Testis (tissue), 3 donors: ENCODE results near the gene SLC25A21. TPM values are rescaled to one million over a fixed set of nuclear protein-coding genes. Genes with fewer than 3 reads are reported as not detected.
"Not testable (repeated sequence)": the region's sequence is repeated elsewhere in the genome, so short reads cannot be mapped to it uniquely, and the experiment has no call there.

Experiments
- DNase-seq: peaks from one replicate; pipeline ENCODE4 v3.0.0-alpha.2; 2019
- H3K27ac ChIP-seq, 2 donors: fragments of 200-600 bp; sonication (generic); one replicate each; pipeline ENCODE4 v1.5.1; 2019
- H3K27me3 ChIP-seq: fragments of 200-600 bp; sonication (generic); one replicate; pipeline ENCODE4 v1.5.1; 2019
- H3K36me3 ChIP-seq: fragments of 200-600 bp; sonication (generic); one replicate; pipeline ENCODE4 v1.5.1; 2017; ENCODE audit warnings: low read depth; ENCODE audit errors: missing control alignments
- H3K4me1 ChIP-seq: fragments of 200-600 bp; sonication (generic); one replicate; pipeline ENCODE4 v1.5.1; 2019
- H3K4me3 ChIP-seq, 2 donors: fragments of 200-600 bp; sonication (generic); one replicate each; pipeline ENCODE4 v1.5.1; 2017 to 2019
- H3K9me3 ChIP-seq: fragments of 200-600 bp; sonication (generic); one replicate; pipeline ENCODE4 v1.5.1; 2017
- CTCF ChIP-seq, 3 experiments: fragments of 450-650 bp in 2 of 3; fragments of 200-600 bp in 1 of 3; sonication (generic) in 1 of 3; IDR thresholded peaks; one replicate each; pipeline ENCODE4 v1.5.1; 2016 to 2019; ENCODE audit warnings: antibody characterized with exemption in 3 of 3, mild to moderate bottlenecking in 2 of 3, moderate library complexity in 1 of 3
- POLR2A ChIP-seq: fragments of 450-650 bp; IDR thresholded peaks from one replicate; pipeline ENCODE4 v1.6.1; 2017; ENCODE audit warnings: antibody characterized with exemption, mild to moderate bottlenecking, moderate library complexity
- WGBS, 2 donors: methylation state at CpG; one replicate each; pipeline ENCODE4 v1.1.5; 2018; 5-methylcytosine and 5-hydroxymethylcytosine counted together
- intact Hi-C: fragments of 100-400 bp; cut with DNase I; formaldehyde crosslinking; loops from one replicate; pipeline ENCODE4 v1.15.1; 2023; ENCODE audit warnings: low total_unique reads
- polyA plus RNA-seq: library from polyadenylated mRNA; stranded (reverse); fragments of 350-450 nt; fragmentation: Illumina TruSeq; extraction: RNeasy Lipid Tissue Mini Kit (QIAGEN cat#74804); gene quantifications from one replicate; pipeline ENCODE4 v1.2.3, GENCODE V29; 2014; ENCODE audit warnings: low read depth, low replicate concordance; ENCODE audit not compliant: insufficient read depth
- total RNA-seq, 2 donors: library from RNA; depleted of rRNA; stranded (reverse); fragments of >200 nt; gene quantifications; one replicate each; pipeline ENCODE4 v1.2.3, GENCODE V29; 2016

Gene SLC25A21
- total and polyA plus RNA-seq, 3 donors from 2014 or later, result 4.4 to 16.0 (median 13.6) TPM

- TF ChIP-seq POLR2A (no peak), CTCF (IDR thresholded peaks at IDR 0.05) (no peak)
- Histone ChIP-seq H3K9me3 (no peaks in the 10 kb centered on the region), H3K4me1 (no peaks in the 10 kb centered on the region), H3K4me3 (no peak overlapping the region), H3K27me3 (no peaks in the 10 kb centered on the region), H3K36me3 (no peaks in the 10 kb centered on the region), H3K27ac (no peak overlapping the region)
- intact Hi-C loops, result no loop called here
- WGBS, 2 donors, result 89 to 90% methylated on average over 6 of the region's 6 CpGs
- no peak for DNase-seq
These were observed 38.0 kb upstream of the SLC25A21 start for GRCh38 chr14:37210448-37210847.

- intact Hi-C loops, result not testable (repeated sequence)
These were observed 37.2 kb upstream of the SLC25A21 start for GRCh38 chr14:37209617-37210016.

GRCh38 chr14:37205623-37206605 is 33.5 kb upstream of the SLC25A21 start:
- H3K27me3 ChIP-seq, DNase-seq, H3K27ac ChIP-seq, H3K4me1 ChIP-seq, H3K4me3 ChIP-seq, intact Hi-C loops, H3K36me3 ChIP-seq, H3K9me3 ChIP-seq: not testable (repeated sequence)
- 95 to 96% methylated on average over 7 of the region's 7 CpGs for WGBS, 2 donors

More at GRCh38 chr14:37209617-37210016, 37.2 kb upstream of the SLC25A21 start:
- H3K36me3 ChIP-seq, DNase-seq, H3K4me1 ChIP-seq, H3K27me3 ChIP-seq, H3K9me3 ChIP-seq, H3K4me3 ChIP-seq, H3K27ac ChIP-seq: not testable (repeated sequence)
- WGBS, 2 donors, result 85 to 89% methylated on average over 2 of the region's 2 CpGs

GRCh38 chr14:37203423-37203822 is 31.0 kb upstream of the SLC25A21 start:
- Histone ChIP-seq H3K27ac (no peak overlapping the region), H3K9me3 (no peaks in the 10 kb centered on the region), H3K36me3 (no peaks in the 10 kb centered on the region), H3K27me3 (no peaks in the 10 kb centered on the region), H3K4me1 (peaks cover 10% of the 10 kb centered on the region), H3K4me3 (no peak overlapping the region)
- DNase-seq, result no peak
- intact Hi-C loops, result no loop called here
- no peak for TF ChIP-seq POLR2A
- no peak for TF ChIP-seq CTCF (IDR thresholded peaks at IDR 0.05)
- 88 to 100% methylated on average over 1 of the region's 1 CpG for WGBS, 2 donors

GRCh38 chr14:37202812-37203211 is 30.4 kb upstream of the SLC25A21 start:
- Histone ChIP-seq H3K9me3 (no peaks in the 10 kb centered on the region), H3K27ac (no peak overlapping the region), H3K4me3 (no peak overlapping the region), H3K36me3 (no peaks in the 10 kb centered on the region), H3K27me3 (no peaks in the 10 kb centered on the region), H3K4me1 (peaks cover 11% of the 10 kb centered on the region)
- intact Hi-C loops, result no loop called here
- TF ChIP-seq POLR2A (no peak), CTCF (IDR thresholded peaks at IDR 0.05) (no peak)
- no peak for DNase-seq
- WGBS, 2 donors, result 81 to 89% methylated on average over 2 of the region's 2 CpGs
